NCI-H2081 (cell line): ENCODE measurements around the gene FOXO3.
A peak's percentile ranks its signal among the peaks of the same experiment; 100 is the strongest.

Experiments used
- DNase-seq, 2 experiments: peaks; one replicate each; lab custom pipeline; 2025; lab: John Stamatoyannopoulos, UW

Gene FOXO3

DNA sequence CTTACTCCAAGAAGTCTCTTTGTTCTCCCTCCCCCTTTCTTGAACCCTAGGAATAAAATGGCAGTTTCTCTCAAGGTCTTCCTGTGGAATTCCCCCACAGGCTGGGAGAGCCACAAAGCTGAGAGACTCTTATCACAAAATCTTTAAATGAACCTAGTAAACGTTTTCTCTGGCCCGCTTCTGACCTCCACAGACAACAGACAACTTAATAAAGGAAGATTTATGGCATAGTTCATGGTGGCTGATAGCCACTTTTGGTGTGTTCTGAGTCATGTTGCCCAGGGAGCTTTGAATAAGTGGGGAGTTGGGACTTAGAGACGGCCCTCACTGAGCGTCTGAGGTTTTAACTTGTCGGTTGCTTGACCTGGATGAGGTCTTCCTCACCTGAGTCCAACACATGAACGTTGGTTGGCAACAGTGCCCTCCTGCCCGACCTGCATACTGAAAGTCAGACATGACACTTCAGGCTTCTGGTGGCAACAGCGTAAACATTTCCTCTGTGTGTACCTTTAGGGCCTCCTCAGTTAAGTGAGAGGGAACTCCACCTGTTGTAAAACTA lies 124.1 kb downstream of the FOXO3 start:
- DNase-seq = no peak

DNA sequence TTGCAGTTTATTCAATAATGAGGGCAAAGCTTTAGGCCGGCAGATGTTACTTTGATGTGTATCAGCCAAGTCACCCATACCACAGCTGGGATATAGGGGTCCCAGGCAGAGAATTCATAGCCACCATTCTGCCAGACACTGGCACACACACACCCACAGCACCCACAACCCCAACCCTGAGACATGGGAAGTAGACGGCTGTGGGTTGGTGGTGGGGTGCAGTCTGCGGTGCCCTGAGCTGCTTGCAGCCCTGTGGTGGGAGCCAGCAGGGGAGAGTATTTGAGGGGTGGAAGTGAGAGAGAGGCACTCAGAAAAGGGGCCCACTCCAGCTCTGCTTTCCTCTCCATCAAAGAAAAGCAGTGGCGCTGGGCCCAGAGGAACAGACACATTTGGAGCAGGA lies 125.3 kb downstream of the FOXO3 start:
- no peak for DNase-seq

DNA sequence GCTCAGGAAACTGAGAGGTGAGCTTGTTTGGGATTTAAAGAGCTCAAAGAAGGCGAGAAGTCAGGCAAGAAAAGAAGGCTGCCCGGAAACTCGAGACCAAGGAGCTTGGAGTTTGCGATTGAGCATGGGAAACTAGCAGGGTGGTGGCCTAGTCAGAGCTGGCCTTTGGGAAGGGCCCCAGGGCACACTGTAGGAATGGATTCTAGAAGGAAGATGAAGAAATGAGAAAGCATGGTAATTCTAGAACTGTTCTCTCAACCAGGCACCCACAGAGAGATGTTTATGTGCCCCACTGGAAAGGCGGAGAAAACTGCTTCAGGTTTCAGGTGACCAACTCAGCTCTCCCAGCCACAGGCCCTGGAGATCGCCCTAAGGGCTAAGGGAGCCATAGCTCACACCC lies 126.2 kb downstream of the FOXO3 start:
- DNase-seq = no peak

DNA sequence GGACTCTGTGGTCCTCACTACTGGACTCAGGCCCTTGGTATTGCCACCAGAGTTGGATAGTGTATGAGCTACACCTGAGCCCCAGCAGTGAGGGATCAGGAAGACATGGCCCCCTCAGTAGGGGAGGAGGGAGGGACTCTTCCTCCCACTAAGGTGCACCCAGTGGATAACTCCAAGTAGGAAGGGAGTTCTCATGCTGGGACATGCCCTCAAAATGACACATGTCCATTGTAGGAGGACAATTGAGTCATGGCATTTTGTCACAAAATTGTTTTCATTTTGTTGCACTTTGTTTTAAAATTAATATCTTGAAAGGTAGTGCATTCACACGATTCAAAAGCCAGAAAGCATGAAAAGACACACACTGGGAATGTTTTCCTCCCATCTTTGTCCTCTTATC lies 127.2 kb downstream of the FOXO3 start:
- DNase-seq = no peak

DNA sequence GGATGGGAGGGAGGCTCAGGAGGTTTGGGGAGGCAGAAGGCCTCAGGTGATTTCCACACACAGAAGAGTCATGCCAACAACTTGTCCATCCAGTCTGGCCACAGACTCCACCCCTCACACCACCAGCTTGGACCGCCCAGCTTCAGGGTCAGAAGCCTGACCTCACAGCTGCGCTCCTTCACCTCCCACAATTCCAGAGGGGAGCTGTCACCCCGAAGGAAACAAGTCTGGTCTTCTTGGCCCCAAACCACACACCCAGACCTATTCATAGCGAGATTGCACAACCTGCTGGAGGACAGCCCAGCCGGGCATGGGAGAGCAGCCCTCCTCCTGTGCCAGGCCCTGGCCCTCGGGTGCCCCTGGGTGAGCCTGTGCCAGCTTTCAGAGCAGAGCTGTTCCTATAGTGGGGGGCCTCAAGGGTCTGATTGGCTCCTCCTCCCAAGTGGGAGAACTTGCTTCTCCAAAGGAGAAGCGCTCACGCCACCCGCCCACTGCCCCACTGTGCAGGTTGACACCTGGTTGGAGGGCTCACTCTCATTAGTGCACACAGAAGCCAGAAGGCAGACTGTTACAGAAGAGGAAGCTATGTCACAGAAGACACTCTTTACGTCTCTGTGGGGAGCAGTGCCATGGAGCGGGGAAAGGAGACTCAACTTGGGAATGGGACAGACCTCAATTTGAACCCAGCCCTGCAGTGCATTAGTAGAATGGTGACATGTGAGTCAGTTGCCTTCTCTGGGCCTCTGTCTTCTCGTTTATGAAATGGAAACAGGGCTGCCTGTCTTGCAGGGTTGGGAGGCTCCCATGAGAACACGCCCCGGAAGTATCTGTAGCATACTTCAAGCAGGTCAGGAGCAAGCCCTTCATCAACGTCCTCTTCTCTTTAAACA lies 128.8 kb downstream of the FOXO3 start:
- no peak for DNase-seq

DNA sequence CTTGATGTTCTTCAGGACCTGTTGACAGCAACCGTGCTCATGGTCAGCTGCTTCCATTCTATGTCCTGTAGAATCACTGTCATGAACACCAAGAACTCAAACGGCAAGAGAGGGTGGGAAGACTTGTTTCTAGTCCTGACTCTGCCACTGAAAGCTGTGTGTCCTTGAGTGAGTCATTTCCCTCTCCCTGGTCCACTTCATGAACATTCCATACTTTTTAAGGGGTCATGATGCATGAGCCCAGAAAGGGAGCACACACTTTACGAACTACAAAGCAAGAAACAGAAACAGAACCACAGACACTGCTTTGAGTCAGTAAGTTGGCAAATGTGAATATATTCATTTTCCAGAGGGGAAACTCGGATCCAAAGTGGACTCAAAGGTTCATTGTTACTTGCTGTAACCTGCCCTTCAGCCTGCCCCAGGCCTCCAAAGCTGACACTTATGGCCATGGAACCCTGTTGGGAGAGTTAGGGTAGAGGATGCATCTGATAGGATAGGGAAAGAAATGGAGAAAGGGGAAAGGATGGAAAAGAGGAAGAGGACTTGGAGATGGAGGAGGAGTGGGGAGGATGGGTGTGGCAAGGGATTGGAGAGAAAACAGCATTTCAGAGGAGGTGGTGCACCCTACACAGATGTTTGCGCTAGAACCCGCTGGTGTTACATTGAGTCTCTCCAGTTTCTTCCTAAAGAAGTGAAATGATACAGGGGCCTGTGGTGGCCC lies 129.8 kb downstream of the FOXO3 start:
- no peak for DNase-seq

DNA sequence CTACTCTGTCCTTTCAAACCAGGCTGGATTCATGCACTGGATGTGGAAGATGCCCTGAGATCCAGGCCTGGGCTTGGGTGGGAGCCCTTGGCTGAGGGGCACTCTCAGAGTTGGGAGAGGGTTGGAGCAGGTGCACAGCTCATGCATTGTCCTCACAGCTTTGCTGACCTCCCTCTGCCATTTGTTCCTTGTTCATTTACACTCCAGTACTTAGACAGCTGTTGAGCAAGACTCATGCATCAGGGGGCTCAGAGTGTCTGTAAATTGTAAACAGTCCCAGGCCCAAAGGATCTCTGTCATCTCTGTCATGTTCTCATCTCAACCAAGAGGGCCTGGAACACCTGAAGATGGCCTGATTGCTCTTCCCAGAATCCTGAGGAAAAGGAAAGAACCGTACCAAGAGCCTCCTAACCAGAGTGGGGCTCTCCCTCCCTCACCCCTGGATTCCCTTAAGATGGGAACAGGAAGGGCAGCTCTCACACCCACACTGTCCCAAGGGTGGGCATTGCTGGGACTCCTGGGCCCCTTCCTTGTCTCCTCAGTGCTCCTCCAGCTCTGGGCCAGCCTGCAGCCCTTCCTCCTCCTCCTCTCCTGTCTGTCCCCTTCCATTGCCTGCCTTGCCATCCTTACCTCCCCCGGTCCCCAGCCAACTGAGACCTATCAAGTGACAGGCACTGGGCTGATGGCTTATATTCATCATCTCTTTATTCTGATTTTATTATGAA lies 132.9 kb downstream of the FOXO3 start:
- no peak for DNase-seq

DNA sequence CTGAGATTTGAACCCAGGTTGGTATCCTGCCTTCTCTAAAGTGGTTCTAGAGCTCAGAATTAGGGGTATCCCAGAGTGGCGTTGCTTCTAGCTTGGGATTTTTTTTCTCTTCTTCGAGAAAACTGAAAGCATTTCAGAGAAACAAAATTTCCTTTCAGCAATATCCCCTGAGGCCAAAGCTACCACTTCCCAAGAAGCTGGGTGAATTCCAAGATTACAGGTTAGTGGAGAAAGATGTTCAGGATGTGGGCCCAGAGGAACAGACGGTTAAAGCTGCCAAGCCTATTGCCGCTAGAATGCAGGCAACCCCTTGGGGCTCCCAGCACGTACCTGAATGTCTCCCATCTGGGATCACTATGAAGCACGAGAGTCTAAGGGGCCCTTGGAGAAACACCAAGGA lies 134.1 kb downstream of the FOXO3 start:
- no peak for DNase-seq

DNA sequence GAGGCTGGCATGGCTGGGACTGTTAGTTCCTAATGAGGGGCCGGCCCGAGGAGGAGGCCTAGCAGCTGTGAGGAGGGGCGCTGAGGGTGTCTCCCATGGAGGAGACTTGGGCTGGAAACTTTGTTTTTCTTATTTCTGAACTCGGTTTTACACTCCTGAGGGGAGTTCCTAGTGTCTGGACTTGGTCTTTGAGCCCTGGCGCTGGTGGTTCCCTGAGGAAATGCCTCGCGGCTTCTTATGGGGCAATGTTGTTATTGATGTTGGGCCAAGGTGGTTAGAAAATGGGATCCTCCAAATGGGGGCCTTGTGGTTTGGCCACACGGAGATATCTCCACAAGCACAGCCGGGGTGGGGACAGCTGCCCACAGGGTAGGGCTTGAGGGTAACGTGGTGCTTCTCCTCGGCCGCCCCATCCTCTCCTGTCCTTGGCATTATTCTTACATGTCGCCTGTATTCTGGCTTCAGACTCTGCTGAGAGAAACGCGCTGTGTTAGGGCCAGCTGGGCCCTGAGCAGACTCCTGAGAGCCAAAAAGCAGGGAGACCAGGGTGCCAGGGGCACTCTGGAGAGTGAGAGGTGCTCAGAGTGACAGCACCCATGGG lies 136.9 kb downstream of the FOXO3 start:
- no peak for DNase-seq

DNA sequence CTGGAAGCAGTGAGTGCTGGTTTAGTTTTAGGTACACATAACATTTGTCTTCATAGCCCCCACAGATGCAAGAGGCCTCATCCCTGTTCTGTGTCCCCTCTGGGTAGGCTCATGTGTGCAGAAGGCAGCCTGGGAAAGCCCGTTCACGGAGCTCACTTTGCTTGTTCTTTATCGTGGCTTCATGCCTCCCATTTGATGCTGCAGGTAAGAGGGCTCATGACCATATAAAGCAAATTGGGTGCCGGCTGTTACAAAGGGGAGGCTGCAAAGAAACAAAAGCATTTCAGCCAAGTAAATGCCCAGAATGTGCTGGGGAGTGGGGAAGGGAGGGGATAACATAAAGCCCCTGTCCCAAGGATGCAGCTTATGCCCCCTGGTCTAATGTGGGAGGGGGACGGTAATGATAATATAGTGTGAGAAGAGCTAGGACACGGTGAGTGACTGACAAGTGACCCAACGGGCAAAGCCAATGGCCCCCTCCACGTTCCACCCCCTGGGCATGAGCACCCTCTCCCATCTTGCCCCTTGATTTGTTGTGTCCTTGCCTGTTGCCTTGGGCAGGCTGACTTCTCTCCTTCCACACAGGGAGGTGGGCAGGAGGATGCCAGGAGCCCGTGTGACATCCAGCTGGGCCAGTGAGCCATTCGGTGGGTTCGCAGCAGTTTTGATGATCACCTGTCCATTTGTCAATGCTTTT lies 138.0 kb downstream of the FOXO3 start:
- no peak for DNase-seq

GRCh38 chr6:108699290-108700041 lies 138.7 kb downstream of the FOXO3 start:
- peak; percentile 26 to 44 for DNase-seq

- no peak for DNase-seq
Measured at GRCh38 chr6:108702106-108702851, 141.6 kb downstream of the FOXO3 start.

DNA sequence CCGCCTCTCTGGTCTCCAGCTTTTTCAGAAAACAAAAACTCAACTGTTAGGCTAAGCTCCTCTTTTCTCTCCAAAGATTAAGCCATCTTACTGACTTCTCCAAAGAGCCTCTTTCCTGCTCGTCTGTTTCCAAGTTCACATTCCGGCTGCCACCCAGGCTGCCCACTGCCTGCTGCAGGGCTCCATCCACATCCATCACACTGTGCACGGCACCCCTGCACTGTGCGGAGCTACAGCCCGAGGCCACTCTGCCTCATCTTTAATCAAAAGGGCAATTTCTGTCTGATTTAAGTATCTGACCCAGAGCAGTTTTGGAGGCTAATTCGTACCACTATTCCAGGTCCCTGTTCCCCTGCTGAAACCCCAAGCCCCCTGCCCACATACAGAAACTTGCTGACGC lies 145.9 kb downstream of the FOXO3 start:
- no peak for DNase-seq

DNA sequence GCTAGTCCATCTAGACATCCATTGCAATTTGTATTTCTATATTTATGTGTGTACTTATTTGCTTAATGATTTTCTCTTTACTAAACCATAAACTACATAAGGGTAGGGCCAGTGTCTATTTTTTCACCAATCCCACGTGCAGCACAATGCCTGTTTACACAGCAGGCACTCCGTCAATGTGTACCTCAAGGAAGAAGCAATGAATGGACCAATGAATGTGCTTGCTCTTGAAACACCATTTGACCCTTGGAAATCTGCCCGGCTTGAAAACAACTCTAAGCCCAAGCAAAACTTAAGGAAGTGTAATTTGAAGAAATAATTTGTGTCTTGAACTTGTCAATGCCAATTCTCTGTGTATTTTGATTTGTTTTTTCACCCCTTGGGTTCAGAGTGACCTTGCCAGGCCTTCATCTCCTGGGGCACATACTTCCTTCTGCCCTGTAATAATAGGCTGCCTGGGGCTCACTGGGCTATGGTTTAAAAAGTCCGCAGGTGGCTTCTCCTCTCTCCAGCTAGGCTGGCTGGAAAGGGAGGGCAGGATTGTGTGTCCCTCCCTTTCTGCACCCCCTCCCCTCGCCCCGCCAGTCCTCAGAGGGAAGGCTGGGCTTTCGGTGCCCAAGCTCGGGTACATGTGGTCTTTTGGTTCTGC lies 146.7 kb downstream of the FOXO3 start:
- DNase-seq = peak in 1 of 2 experiments; percentile 5

DNA sequence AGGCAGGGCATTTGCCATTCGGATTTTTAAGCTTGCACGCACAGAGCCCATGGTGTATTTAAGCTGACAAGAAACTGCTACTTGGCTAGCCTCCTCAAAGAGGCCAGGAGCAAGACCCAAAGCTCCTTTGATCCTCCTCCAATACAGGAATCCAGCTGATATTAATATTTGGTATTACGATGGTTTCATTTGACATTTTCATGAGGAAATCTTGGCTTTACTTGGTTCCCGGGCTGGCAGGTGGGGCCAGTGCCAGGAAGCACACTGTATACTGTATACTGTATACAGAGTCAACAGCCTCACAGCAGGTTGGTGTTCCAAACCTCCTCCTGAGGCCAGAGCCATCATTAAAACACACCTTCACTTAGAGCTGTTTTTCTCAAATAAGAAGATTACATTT lies 149.3 kb downstream of the FOXO3 start:
- DNase-seq = no peak

DNA sequence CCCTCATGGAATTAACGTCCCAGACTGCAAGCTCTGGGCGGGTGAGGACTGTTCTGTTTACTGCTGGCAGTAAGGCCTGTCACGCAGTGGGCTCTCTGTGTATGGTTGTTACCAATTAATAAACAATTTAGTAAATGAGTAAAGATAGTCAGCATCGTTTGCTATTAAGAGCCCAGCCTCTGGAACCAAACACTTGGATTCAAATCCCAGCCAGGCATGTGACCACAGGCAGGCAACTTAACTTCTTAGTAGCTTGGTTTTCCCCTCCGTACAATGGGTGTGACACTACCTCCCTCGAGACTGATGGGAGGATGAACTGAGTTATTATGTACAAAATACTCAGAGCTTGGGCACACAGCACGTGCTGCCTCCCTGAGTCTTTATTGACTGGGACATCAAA lies 149.8 kb downstream of the FOXO3 start:
- DNase-seq = no peak

GRCh38 chr6:108711071-108711470 lies 150.4 kb downstream of the FOXO3 start:
- no peak for DNase-seq

DNA sequence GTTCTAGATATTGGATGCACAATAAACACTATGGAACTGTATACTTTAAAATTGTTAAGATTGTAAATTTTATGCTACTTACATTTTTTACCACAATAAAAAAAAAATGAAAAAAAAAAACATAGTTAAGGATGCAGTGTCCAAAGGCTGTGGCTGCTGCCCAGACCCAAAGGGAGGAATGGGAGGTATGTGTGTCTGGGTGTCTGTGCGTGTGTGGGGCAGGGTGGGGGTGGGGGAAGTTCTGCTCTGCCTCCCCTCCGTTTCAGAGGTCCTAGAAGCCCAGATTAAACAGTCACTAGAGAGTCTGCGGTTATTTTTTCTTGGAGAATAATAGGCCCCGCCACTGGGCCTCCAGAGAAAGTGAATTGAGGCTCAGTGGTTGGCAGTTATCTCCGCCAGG lies 151.1 kb downstream of the FOXO3 start:
- no peak for DNase-seq

GRCh38 chr6:108712946-108713345 lies 152.2 kb downstream of the FOXO3 start:
- DNase-seq = no peak
